Lower lobe of right lung (tissue), 2 donors: ENCODE data around the gene WWC1. TPM values are rescaled to one million over a fixed set of nuclear protein-coding genes. Genes with fewer than 3 reads are reported as not detected.

Experiments
- ATAC-seq, 2 donors: fragments of 200-7000 bp; cut with Tn5 transposase; one replicate each; pipeline ENCODE4 v1.9.1; 2020 to 2022; ENCODE audit warnings: mild to moderate bottlenecking in 2 of 2, moderate library complexity in 2 of 2
- DNase-seq: peaks from one replicate; pipeline ENCODE4 v3.0.0-alpha.2; 2020
- H3K27ac ChIP-seq: fragments of 200-600 bp; one replicate; pipeline ENCODE4 v1.8.0; 2022
- H3K27me3 ChIP-seq: fragments of 200-600 bp; one replicate; pipeline ENCODE4 v1.8.0; 2022; ENCODE audit warnings: low read depth
- H3K36me3 ChIP-seq: fragments of 200-600 bp; one replicate; pipeline ENCODE4 v1.8.0; 2022; ENCODE audit warnings: mild to moderate bottlenecking
- H3K4me1 ChIP-seq: fragments of 200-600 bp; one replicate; pipeline ENCODE4 v1.8.0; 2022
- H3K4me3 ChIP-seq: fragments of 200-600 bp; one replicate; pipeline ENCODE4 v1.8.0; 2022; ENCODE audit warnings: mild to moderate bottlenecking
- H3K9me3 ChIP-seq: fragments of 200-600 bp; one replicate; pipeline ENCODE4 v1.8.0; 2022
- intact Hi-C: fragments of 100-400 bp; cut with DNase I; formaldehyde crosslinking; loops from one replicate; pipeline ENCODE4 v1.11.0; 2022
- total RNA-seq: library from RNA; stranded (reverse); fragmentation: NEBNext Ultra II Directional; extraction: Animal tissue kit (Norgen Biotek cat#: 25700); gene quantifications from one replicate; pipeline ENCODE4 v1.2.1, GENCODE V29; 2021
- TF ChIP-seq, protein P1 (sequence below): fragments of 200-600 bp; IDR thresholded peaks from one replicate; pipeline ENCODE4 v1.8.0; 2022; ENCODE audit warnings: antibody characterized with exemption, mild to moderate bottlenecking
- donor health status: DM: no; HTN: yes; CAD: no; lungs with severe emphysema.

Gene WWC1
- total RNA-seq, 1 donor from 2014 or later: 61.9 TPM

DNA sequence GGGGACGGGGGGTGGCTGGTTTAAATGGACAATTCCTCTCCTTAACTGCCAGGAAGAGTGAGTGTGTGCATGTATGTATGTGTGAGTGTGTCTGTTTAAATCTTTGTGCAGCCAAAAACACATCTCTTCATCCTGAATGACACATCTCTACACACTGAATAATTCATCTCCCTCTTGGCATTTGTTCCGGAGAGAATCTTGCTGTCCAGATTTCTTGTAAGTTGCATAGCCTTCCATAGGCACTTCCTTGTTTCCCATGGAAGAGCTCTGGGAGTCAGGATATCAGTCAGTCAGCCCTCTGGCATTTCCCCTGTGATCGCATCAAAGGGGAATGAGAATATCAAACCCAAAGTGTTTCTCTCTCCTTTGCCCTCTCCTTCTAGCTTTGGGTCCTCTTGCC, 74.7 kb downstream of the WWC1 start:
- H3K9me3 ChIP-seq: no peaks in the 10 kb centered on the region
- H3K27me3 ChIP-seq: no peaks in the 10 kb centered on the region
- DNase-seq (no peak), ATAC-seq (no peak)
- H3K36me3 ChIP-seq: no peaks in the 10 kb centered on the region
- intact Hi-C loops: no loop called here
- H3K4me3 ChIP-seq: no peak overlapping the region
- peaks cover 15% of the 10 kb centered on the region for H3K4me1 ChIP-seq
- TF ChIP-seq, protein P1, sequence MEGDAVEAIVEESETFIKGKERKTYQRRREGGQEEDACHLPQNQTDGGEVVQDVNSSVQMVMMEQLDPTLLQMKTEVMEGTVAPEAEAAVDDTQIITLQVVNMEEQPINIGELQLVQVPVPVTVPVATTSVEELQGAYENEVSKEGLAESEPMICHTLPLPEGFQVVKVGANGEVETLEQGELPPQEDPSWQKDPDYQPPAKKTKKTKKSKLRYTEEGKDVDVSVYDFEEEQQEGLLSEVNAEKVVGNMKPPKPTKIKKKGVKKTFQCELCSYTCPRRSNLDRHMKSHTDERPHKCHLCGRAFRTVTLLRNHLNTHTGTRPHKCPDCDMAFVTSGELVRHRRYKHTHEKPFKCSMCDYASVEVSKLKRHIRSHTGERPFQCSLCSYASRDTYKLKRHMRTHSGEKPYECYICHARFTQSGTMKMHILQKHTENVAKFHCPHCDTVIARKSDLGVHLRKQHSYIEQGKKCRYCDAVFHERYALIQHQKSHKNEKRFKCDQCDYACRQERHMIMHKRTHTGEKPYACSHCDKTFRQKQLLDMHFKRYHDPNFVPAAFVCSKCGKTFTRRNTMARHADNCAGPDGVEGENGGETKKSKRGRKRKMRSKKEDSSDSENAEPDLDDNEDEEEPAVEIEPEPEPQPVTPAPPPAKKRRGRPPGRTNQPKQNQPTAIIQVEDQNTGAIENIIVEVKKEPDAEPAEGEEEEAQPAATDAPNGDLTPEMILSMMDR: no peak
- no peak overlapping the region for H3K27ac ChIP-seq

DNA sequence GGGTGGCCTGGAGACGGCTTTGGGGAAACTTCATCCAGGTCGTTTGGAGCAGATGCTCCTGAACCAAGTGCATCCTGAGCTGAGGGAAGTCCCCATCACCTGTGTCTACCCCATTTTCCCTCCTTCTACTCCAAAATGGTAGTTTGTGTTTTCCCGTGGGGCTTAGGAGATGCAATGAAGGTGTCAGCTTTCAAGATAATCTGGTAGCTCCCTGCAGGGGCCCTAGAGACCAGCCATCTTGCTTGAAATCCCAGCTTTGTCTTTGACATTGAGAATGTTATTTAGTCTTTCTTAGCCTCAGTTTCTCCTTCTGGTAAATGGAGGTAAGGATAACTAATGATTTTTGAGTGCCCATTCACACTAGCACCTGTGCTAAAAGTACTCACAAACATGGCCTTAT, 77.4 kb downstream of the WWC1 start:
- ATAC-seq (no peak), DNase-seq (no peak)
- Histone ChIP-seq H3K27me3 (no peaks in the 10 kb centered on the region), H3K27ac (no peak overlapping the region), H3K4me1 (peaks cover 15% of the 10 kb centered on the region), H3K9me3 (no peaks in the 10 kb centered on the region), H3K36me3 (no peaks in the 10 kb centered on the region), H3K4me3 (no peak overlapping the region)
- TF ChIP-seq, protein P1: no peak
- intact Hi-C loops: no loop called here

DNA sequence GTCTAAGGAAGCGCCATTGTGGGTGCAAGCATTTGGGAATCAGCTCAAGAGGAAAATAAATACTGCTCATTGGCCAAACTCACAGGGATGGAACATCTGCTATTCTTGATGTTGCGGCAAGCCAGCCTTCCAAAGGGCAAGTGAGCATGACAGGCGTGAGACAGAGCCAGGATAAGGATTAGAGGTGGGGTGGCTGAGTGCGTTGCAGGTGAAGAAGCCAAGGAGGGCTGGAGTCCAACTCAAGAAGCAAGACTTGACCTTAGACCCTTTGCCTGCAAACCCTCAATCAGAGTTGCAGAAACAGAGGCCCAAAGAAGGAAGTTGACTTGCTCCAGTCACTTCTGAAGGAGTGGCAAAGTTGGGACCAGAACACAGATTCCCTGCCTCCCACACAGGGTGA, 79.4 kb downstream of the WWC1 start:
- no peak for ATAC-seq

DNA sequence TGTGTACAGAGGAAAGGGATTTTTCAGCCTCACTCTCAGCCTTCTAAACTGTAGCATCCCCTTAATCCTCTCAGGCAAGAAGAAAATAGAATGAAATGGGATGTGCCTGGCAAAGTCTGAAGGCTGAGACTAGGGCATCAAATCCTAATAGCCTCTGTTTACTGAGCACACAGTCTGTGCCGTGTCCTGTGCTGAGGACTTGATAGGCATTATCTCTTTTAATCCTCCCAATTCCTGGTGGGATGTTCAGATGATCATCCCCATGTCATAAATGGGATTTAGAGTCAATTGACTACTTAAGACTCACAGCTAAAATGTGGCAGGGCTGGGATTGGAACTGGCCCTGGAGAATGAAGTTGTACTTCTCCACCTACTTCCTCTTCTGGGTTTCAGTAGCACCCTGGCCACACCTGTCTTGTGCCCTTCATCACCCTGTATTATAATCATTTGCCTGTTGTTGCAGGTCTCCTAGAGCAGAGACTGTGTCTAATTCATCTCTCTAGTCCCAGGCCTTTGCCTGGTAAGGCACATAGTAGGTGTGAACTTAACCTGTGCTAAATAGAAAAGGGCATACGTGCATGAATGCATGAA, 81.0 kb downstream of the WWC1 start:
- intact Hi-C loops: no loop called here
- Histone ChIP-seq H3K4me1 (no peaks in the 10 kb centered on the region), H3K36me3 (no peaks in the 10 kb centered on the region), H3K9me3 (no peaks in the 10 kb centered on the region), H3K27me3 (no peaks in the 10 kb centered on the region), H3K4me3 (no peak overlapping the region), H3K27ac (no peak overlapping the region)
- TF ChIP-seq, protein P1: no peak
- no peak for DNase-seq
- no peak for ATAC-seq

More for the DNA sequence above, 79.4 kb downstream of the WWC1 start:
- Histone ChIP-seq H3K9me3 (no peaks in the 10 kb centered on the region), H3K27ac (no peak overlapping the region), H3K27me3 (no peaks in the 10 kb centered on the region), H3K4me3 (no peak overlapping the region), H3K4me1 (peaks cover 7% of the 10 kb centered on the region), H3K36me3 (no peaks in the 10 kb centered on the region)
- intact Hi-C loops: no loop called here
- TF ChIP-seq, protein P1: no peak
- DNase-seq: no peak

DNA sequence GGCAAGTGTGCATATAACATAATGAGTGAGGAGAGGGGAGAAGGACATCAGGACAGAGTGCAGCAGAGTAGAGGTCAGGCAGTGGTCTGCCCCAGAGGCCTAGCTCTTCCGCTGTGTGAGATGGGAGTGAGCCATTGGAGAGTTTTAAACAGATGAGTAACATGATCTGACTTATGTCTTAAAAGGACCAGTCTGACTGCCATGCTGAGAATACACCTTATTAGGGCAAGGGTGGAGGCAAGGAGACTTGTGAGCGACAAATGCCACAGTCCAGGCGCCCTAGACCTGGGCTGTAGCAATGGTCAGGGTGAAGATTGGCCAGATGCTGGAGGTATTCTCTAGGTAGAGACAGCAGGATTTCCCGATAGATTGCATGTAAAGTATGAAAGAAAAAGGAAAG, 83.1 kb downstream of the WWC1 start:
- H3K4me1 ChIP-seq: no peaks in the 10 kb centered on the region
- no peak overlapping the region for H3K4me3 ChIP-seq
- DNase-seq (no peak), ATAC-seq (no peak)
- intact Hi-C loops: no loop called here
- H3K9me3 ChIP-seq: no peaks in the 10 kb centered on the region
- H3K36me3 ChIP-seq: no peaks in the 10 kb centered on the region
- no peaks in the 10 kb centered on the region for H3K27me3 ChIP-seq
- TF ChIP-seq, protein P1: no peak
- H3K27ac ChIP-seq: no peak overlapping the region
